ENCODE measurements around the gene TMEM97.

- TF ChIP-seq, protein P1, sequence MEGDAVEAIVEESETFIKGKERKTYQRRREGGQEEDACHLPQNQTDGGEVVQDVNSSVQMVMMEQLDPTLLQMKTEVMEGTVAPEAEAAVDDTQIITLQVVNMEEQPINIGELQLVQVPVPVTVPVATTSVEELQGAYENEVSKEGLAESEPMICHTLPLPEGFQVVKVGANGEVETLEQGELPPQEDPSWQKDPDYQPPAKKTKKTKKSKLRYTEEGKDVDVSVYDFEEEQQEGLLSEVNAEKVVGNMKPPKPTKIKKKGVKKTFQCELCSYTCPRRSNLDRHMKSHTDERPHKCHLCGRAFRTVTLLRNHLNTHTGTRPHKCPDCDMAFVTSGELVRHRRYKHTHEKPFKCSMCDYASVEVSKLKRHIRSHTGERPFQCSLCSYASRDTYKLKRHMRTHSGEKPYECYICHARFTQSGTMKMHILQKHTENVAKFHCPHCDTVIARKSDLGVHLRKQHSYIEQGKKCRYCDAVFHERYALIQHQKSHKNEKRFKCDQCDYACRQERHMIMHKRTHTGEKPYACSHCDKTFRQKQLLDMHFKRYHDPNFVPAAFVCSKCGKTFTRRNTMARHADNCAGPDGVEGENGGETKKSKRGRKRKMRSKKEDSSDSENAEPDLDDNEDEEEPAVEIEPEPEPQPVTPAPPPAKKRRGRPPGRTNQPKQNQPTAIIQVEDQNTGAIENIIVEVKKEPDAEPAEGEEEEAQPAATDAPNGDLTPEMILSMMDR (IDR thresholded peaks at IDR 0.05), result no peak
- TF ChIP-seq POLR2AphosphoS5 (IDR thresholded peaks at IDR 0.05) (no peak), POLR2A (IDR thresholded peaks at IDR 0.05) (no peak)
Measured at GRCh38 chr17:28293994-28294393, 25.0 kb upstream of the TMEM97 start.

All from prostate gland (tissue), 2 donors.